A549 (cell line): Measurements from ENCODE around the gene TFEB. TPM values are rescaled to one million over a fixed set of nuclear protein-coding genes. Genes with fewer than 3 reads are reported as not detected.

ENCODE experiments used
- ATAC-seq, 2 experiments: fragments of 200-7000 bp in 1 of 2; fragments of >200 bp in 1 of 2; cut with Nextera tagmentation in 1 of 2; cut with Tn5 transposase in 1 of 2; 3 replicates each; pipeline versions ENCODE4 v1.8.0 to v1.9.1; 2018 to 2020; ENCODE audit warnings: mild to moderate bottlenecking in 1 of 2, moderate library complexity in 1 of 2
- CTCF ChIA-PET: fragments of 300-600 bp; sonication (Branson Sonifier 250); formaldehyde crosslinking; extraction: SDS; loops from one replicate; lab custom pipeline; 2021; ENCODE audit warnings: antibody characterized with exemption, inconsistent platforms; lab: Yijun Ruan, JAX
- POLR2A ChIA-PET: fragments of 350-600 bp; formaldehyde crosslinking; extraction: SDS; loops from one replicate; lab custom pipeline; 2021; ENCODE audit warnings: antibody characterized with exemption, inconsistent platforms; lab: Yijun Ruan, JAX
- DNase-seq, 2 experiments: peaks; one replicate each; pipeline versions ENCODE4 v3.0.0 to v3.0.0-alpha.2; 2011 to 2016; ENCODE audit warnings: low read depth in 1 of 2, low spot score in 1 of 2
- FAIRE-seq: peaks from 2 replicates; lab custom pipeline; 2011; peaks lifted over from hg19 to GRCh38; lab: Jason Lieb, UNC
- H3K27ac ChIP-seq, 2 experiments: fragments of >200 bp; sonication (Bioruptor Twin); formaldehyde crosslinking; 3 replicates each; pipeline ENCODE4 v1.5.1; 2016 to 2017
- H3K4me1 ChIP-seq: fragments of >200 bp; sonication (Bioruptor Twin); formaldehyde crosslinking; 3 replicates; pipeline ENCODE4 v1.6.1; 2016
- H3K4me2 ChIP-seq: fragments of >200 bp; sonication (Bioruptor Twin); formaldehyde crosslinking; 3 replicates; pipeline ENCODE4 v1.6.1; 2016
- H3K4me3 ChIP-seq: fragments of >200 bp; sonication (Bioruptor Twin); formaldehyde crosslinking; 3 replicates; pipeline ENCODE4 v1.5.1; 2016
- H3K9me3 ChIP-seq: fragments of >200 bp; sonication (Bioruptor Twin); formaldehyde crosslinking; 3 replicates; pipeline ENCODE4 v1.6.1; 2016
- CBX2 ChIP-seq: fragments of 200-600 bp; sonication (generic); IDR thresholded peaks from 2 replicates; pipeline ENCODE4 v1.6.1; 2016; ENCODE audit warnings: low read depth, mild to moderate bottlenecking, borderline replicate concordance
- CEBPB ChIP-seq, 2 experiments: fragments of >200 bp in 1 of 2; sonication (Bioruptor Twin) in 1 of 2; formaldehyde crosslinking in 1 of 2; IDR thresholded peaks; 2 replicates each; pipeline ENCODE4 v1.6.1; 2012 to 2016
- CTCF ChIP-seq: fragments of >200 bp; sonication (Bioruptor Twin); formaldehyde crosslinking; IDR thresholded peaks from 3 replicates; pipeline ENCODE4 v1.5.1; 2016
- EHF ChIP-seq: fragments of 250-450 bp; sonication (Bioruptor Pico); IDR thresholded peaks from 2 replicates; pipeline ENCODE4 v1.5.0; 2020; ENCODE audit warnings: mild to moderate bottlenecking
- EHMT2 ChIP-seq: fragments of 200-600 bp; sonication (generic); IDR thresholded peaks from 2 replicates; pipeline ENCODE4 v1.6.1; 2016; ENCODE audit warnings: antibody characterized with exemption, low read depth, mild to moderate bottlenecking, moderate library complexity
- ESRRA ChIP-seq: fragments of 150-350 bp; IDR thresholded peaks from 2 replicates; pipeline ENCODE4 v1.6.1; 2014; ENCODE audit warnings: mild to moderate bottlenecking, low read length, borderline replicate concordance
- FOSB ChIP-seq: fragments of 250-450 bp; sonication (Bioruptor Pico); IDR thresholded peaks from 2 replicates; pipeline ENCODE4 v1.5.0; 2020; ENCODE audit warnings: mild to moderate bottlenecking, moderate library complexity
- FOSL2 ChIP-seq, 2 experiments: fragments of 450-650 bp in 1 of 2; fragments of >200 bp in 1 of 2; sonication (Bioruptor Twin) in 1 of 2; formaldehyde crosslinking; IDR thresholded peaks; 2 replicates each; pipeline versions ENCODE4 v1.5.0 to v1.6.1; 2016 to 2020; ENCODE audit warnings: mild to moderate bottlenecking in 1 of 2, moderate library complexity in 1 of 2
- HDAC2 ChIP-seq: fragments of 200-600 bp; sonication (generic); IDR thresholded peaks from 2 replicates; pipeline ENCODE4 v1.6.1; 2016
- HOXA7 ChIP-seq: fragments of 250-450 bp; sonication (Bioruptor Pico); IDR thresholded peaks from 2 replicates; pipeline ENCODE4 v1.5.0; 2020; ENCODE audit warnings: mild to moderate bottlenecking, moderate library complexity
- HOXB5 ChIP-seq: fragments of 250-450 bp; sonication (Bioruptor Pico); IDR thresholded peaks from 2 replicates; pipeline ENCODE4 v1.5.0; 2020; ENCODE audit warnings: mild to moderate bottlenecking, moderate library complexity
- JUN ChIP-seq, 2 experiments: fragments of >200 bp; sonication (Bioruptor Twin); formaldehyde crosslinking; IDR thresholded peaks; 2 replicates in 1 of 2; 3 replicates in 1 of 2; pipeline ENCODE4 v1.6.1; 2016 to 2017
- JUNB ChIP-seq: fragments of >200 bp; sonication (Bioruptor Twin); formaldehyde crosslinking; IDR thresholded peaks from 2 replicates; pipeline ENCODE4 v1.6.1; 2016
- KDM5A ChIP-seq: fragments of 200-600 bp; sonication (generic); IDR thresholded peaks from 2 replicates; pipeline ENCODE4 v1.6.1; 2016; ENCODE audit warnings: antibody characterized with exemption, mild to moderate bottlenecking
- MAFK ChIP-seq: fragments of 450-650 bp; IDR thresholded peaks from 2 replicates; pipeline ENCODE4 v1.6.1; 2014; ENCODE audit not compliant: partially characterized antibody
- NPAS2 ChIP-seq: fragments of 250-450 bp; sonication (Bioruptor Pico); IDR thresholded peaks from 2 replicates; pipeline ENCODE4 v1.8.0; 2022; ENCODE audit warnings: mild to moderate bottlenecking, moderate library complexity, borderline replicate concordance
- PBX3 ChIP-seq: IDR thresholded peaks from 2 replicates; pipeline ENCODE4 v1.6.1; 2012
- PHF8 ChIP-seq: fragments of 200-600 bp; sonication (generic); IDR thresholded peaks from 2 replicates; pipeline ENCODE4 v1.6.1; 2016; ENCODE audit warnings: low read depth, mild to moderate bottlenecking, antibody characterized with exemption, moderate library complexity, borderline replicate concordance
- POLR2AphosphoS2 ChIP-seq: conservative IDR thresholded peaks from 2 replicates; pipeline ENCODE4 v1.6.1; 2012; ENCODE audit warnings: low read length, improper control_type of control experiment, inconsistent platforms
- RAD21 ChIP-seq, 2 experiments: fragments of >200 bp in 1 of 2; sonication (Bioruptor Twin) in 1 of 2; formaldehyde crosslinking in 1 of 2; IDR thresholded peaks in 1 of 2; conservative IDR thresholded peaks in 1 of 2; 2 replicates in 1 of 2; 3 replicates in 1 of 2; pipeline ENCODE4 v1.6.1; 2012 to 2018; ENCODE audit warnings: inconsistent platforms in 1 of 2
- RFX5 ChIP-seq: fragments of 450-650 bp; IDR thresholded peaks from 2 replicates; pipeline ENCODE4 v1.7.1; 2014; ENCODE audit warnings: antibody characterized with exemption, mild to moderate bottlenecking, moderate library complexity
- SMC3 ChIP-seq: fragments of >200 bp; sonication (Bioruptor Twin); formaldehyde crosslinking; IDR thresholded peaks from 3 replicates; pipeline ENCODE4 v1.6.1; 2018; ENCODE audit warnings: inconsistent platforms
- TFCP2L1 ChIP-seq: fragments of 250-450 bp; sonication (Bioruptor Pico); IDR thresholded peaks from 2 replicates; pipeline ENCODE4 v1.5.0; 2021; ENCODE audit warnings: mild to moderate bottlenecking
- ZC3H11A ChIP-seq: fragments of 450-650 bp; IDR thresholded peaks from 2 replicates; pipeline ENCODE4 v1.6.1; 2014; ENCODE audit warnings: antibody characterized with exemption, mild to moderate bottlenecking
- ZFP36 ChIP-seq: fragments of 450-650 bp; IDR thresholded peaks from 2 replicates; pipeline ENCODE4 v1.6.1; 2014; ENCODE audit warnings: borderline replicate concordance; ENCODE audit not compliant: partially characterized antibody
- ZNF302 ChIP-seq: fragments of 250-450 bp; sonication (Bioruptor Pico); IDR thresholded peaks from 2 replicates; pipeline ENCODE4 v1.9.0; 2021; ENCODE audit warnings: inconsistent platforms, mild to moderate bottlenecking, moderate library complexity
- WGBS: methylation state at CpG from one replicate; pipeline ENCODE4 v1.1.6; 2017; ENCODE audit errors: missing lambda C conversion rate; 5-methylcytosine and 5-hydroxymethylcytosine counted together
- polyA plus RNA-seq, 4 experiments: library from polyadenylated mRNA; depleted of rRNA in 3 of 4; stranded (reverse); fragments of >200 nt; fragmentation: RNase III in 1 of 4; extraction: RNeasy Plus Mini Kit Qiagen cat#74134 plus additional on column Dnase treatment in 1 of 4; gene quantifications; 2 replicates in 3 of 4; 3 replicates in 1 of 4; pipeline ENCODE4 v1.2.3, GENCODE V29; 2011 to 2017
- TF ChIP-seq, protein P1 (sequence below): fragments of >200 bp; sonication (Bioruptor Twin); formaldehyde crosslinking; IDR thresholded peaks from 3 replicates; pipeline ENCODE4 v1.6.1; 2016
- TF ChIP-seq, protein P2 (sequence below): fragments of 250-450 bp; sonication (Bioruptor Pico); IDR thresholded peaks from 2 replicates; pipeline ENCODE4 v1.5.0; 2021; ENCODE audit warnings: mild to moderate bottlenecking, moderate library complexity, borderline replicate concordance
- TF ChIP-seq, protein P3 (sequence below): fragments of >200 bp; sonication (Bioruptor Twin); formaldehyde crosslinking; IDR thresholded peaks from 2 replicates; pipeline ENCODE4 v1.6.1; 2016

The TFEB gene
- polyA plus RNA-seq, 2 of the 4 experiments (the other 2 are of a cell fraction), result 3.1 to 6.1 TPM

DNA sequence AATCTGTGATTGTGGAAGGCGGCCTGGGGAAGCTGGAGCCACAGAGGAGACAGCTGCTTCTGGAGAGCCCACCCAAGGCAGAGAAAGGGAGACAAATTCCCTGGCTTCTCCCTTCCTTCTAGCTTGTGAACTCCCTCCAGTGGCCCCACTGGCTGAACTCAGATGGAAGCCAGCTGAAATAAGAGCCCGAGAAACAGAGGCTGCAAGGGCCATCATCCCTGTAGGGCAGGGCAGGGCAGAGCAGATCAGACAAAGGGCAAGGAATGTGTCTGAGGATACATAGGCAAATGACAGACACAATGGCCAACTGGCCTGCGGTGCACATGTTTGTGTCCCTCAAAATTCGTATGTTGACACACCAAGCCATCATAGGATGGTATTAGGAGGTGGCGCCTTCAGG lies 71.8 kb downstream of the TFEB start:
- H3K27ac ChIP-seq, result no peak overlapping the region
- no peaks in the 10 kb centered on the region for H3K9me3 ChIP-seq
- no peak for ATAC-seq
- no peaks in the 10 kb centered on the region for H3K4me1 ChIP-seq
- DNase-seq, result no peak
- ChIA-PET POLR2A (no interaction called here), CTCF (interaction anchor here (3.5 kb wide), 1 partner anchor 20 kb away, joined by 19 read pairs; no protein-coding TSS in a partner anchor)
- no peak overlapping the region for H3K4me2 ChIP-seq
- H3K4me3 ChIP-seq, result no peak overlapping the region
- WGBS, result 31% methylated on average over 4 of the region's 5 CpGs
- FAIRE-seq, result no peak
- TF ChIP-seq TFCP2L1 (CRISPR knock-in tag) (no peak), MAFK (no peak), CBX2 (no peak), RAD21 (conservative IDR thresholded peaks at IDR 0.05 in 1 of 2, IDR thresholded peaks at IDR 0.05 in 1 of 2) (no peak), JUN (IDR thresholded peaks at IDR 0.05) (no peak), ZC3H11A (no peak), JUNB (no peak), NPAS2 (CRISPR knock-in tag) (no peak), PHF8 (no peak), HOXB5 (CRISPR knock-in tag) (no peak), ZFP36 (no peak), FOSB (CRISPR knock-in tag) (no peak), RFX5 (no peak), CEBPB (IDR thresholded peaks at IDR 0.05) (no peak), HDAC2 (no peak), KDM5A (no peak)
- TF ChIP-seq, protein P1, sequence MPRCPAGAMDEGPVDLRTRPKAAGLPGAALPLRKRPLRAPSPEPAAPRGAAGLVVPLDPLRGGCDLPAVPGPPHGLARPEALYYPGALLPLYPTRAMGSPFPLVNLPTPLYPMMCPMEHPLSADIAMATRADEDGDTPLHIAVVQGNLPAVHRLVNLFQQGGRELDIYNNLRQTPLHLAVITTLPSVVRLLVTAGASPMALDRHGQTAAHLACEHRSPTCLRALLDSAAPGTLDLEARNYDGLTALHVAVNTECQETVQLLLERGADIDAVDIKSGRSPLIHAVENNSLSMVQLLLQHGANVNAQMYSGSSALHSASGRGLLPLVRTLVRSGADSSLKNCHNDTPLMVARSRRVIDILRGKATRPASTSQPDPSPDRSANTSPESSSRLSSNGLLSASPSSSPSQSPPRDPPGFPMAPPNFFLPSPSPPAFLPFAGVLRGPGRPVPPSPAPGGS, result no peak
- TF ChIP-seq, protein P2, sequence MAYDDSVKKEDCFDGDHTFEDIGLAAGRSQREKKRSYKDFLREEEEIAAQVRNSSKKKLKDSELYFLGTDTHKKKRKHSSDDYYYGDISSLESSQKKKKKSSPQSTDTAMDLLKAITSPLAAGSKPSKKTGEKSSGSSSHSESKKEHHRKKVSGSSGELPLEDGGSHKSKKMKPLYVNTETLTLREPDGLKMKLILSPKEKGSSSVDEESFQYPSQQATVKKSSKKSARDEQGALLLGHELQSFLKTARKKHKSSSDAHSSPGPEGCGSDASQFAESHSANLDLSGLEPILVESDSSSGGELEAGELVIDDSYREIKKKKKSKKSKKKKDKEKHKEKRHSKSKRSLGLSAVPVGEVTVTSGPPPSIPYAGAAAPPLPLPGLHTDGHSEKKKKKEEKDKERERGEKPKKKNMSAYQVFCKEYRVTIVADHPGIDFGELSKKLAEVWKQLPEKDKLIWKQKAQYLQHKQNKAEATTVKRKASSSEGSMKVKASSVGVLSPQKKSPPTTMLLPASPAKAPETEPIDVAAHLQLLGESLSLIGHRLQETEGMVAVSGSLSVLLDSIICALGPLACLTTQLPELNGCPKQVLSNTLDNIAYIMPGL (CRISPR knock-in tag), result no peak

GRCh38 chr6:41659935-41660334 lies 75.5 kb downstream of the TFEB start:
- WGBS, result 14% methylated on average over 7 of the region's 7 CpGs
- H3K27ac ChIP-seq, result no peak overlapping the region
- ChIA-PET POLR2A (no interaction called here), CTCF (interaction anchor here (0.8 to 1.2 kb wide), 3 partner anchors 23 to 291 kb away, joined by 3 to 4 read pairs (median 3); no protein-coding TSS in a partner anchor)
- FAIRE-seq, result no peak
- no peak overlapping the region for H3K4me2 ChIP-seq
- no peak for DNase-seq
- no peak overlapping the region for H3K4me3 ChIP-seq
- no peaks in the 10 kb centered on the region for H3K4me1 ChIP-seq
- H3K9me3 ChIP-seq, result no peaks in the 10 kb centered on the region
- ATAC-seq, result no peak
- TF ChIP-seq POLR2AphosphoS2, result no peak
- TF ChIP-seq CTCF, result no peak
- no peak for TF ChIP-seq FOSL2 (IDR thresholded peaks at IDR 0.05)
- no peak for TF ChIP-seq FOSL2 (CRISPR knock-in tag; IDR thresholded peaks at IDR 0.05)
- no peak for TF ChIP-seq PBX3
- TF ChIP-seq ESRRA, result no peak
- TF ChIP-seq, protein P3, sequence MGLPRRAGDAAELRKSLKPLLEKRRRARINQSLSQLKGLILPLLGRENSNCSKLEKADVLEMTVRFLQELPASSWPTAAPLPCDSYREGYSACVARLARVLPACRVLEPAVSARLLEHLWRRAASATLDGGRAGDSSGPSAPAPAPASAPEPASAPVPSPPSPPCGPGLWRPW, result no peak
- TF ChIP-seq EHF (CRISPR knock-in tag), result no peak
- TF ChIP-seq ZC3H11A, result no peak
- TF ChIP-seq ZNF302 (CRISPR knock-in tag), result no peak
- TF ChIP-seq SMC3, result no peak
- TF ChIP-seq, protein P2 (CRISPR knock-in tag), result no peak
- TF ChIP-seq EHMT2, result no peak
- TF ChIP-seq HOXA7 (CRISPR knock-in tag), result no peak
- no peak for TF ChIP-seq FOSB (CRISPR knock-in tag)
- no peak for TF ChIP-seq MAFK
- TF ChIP-seq PHF8, result no peak
